HepG2 (cell line): ENCODE measurements around the gene POLR3GL. TPM values are rescaled to one million over a fixed set of nuclear protein-coding genes. Genes with fewer than 3 reads are reported as not detected.

Experiments used
- AHDC1 ChIP-seq: sonication (generic); formaldehyde crosslinking; IDR thresholded peaks from 2 replicates; pipeline ENCODE4 v1.5.1; 2020; ENCODE audit warnings: mild to moderate bottlenecking, missing genetic modification reagents, borderline replicate concordance
- ARHGAP35 ChIP-seq: sonication (generic); formaldehyde crosslinking; IDR thresholded peaks from 2 replicates; pipeline ENCODE4 v1.9.0; 2022; ENCODE audit warnings: mild to moderate bottlenecking, inconsistent platforms, moderate library complexity, missing genetic modification reagents, borderline replicate concordance
- CAMTA2 ChIP-seq: sonication (generic); formaldehyde crosslinking; IDR thresholded peaks from 2 replicates; pipeline ENCODE4 v1.4.0; 2020; ENCODE audit warnings: mild to moderate bottlenecking, missing genetic modification reagents, borderline replicate concordance
- ELF1 ChIP-seq: sonication (generic); formaldehyde crosslinking; IDR thresholded peaks from 2 replicates; pipeline ENCODE4 v1.4.0; 2020; ENCODE audit warnings: missing genetic modification reagents
- FOXA1 ChIP-seq, 2 experiments: fragments of 450-650 bp in 1 of 2; sonication (generic) in 1 of 2; formaldehyde crosslinking in 1 of 2; IDR thresholded peaks; 2 replicates each; pipeline versions ENCODE4 v1.4.0 to v1.6.1; 2016 to 2020; ENCODE audit warnings: missing genetic modification reagents in 1 of 2
- GABPB1 ChIP-seq: IDR thresholded peaks from 2 replicates; pipeline ENCODE4 v1.6.1; 2016; ENCODE audit warnings: mild to moderate bottlenecking, missing genetic modification reagents, moderate library complexity, missing compliant biosample characterization
- KDM3A ChIP-seq: IDR thresholded peaks from 2 replicates; pipeline ENCODE4 v1.6.1; 2018; ENCODE audit warnings: low read depth, missing compliant biosample characterization
- KMT2A ChIP-seq: sonication (generic); formaldehyde crosslinking; IDR thresholded peaks from 2 replicates; pipeline ENCODE4 v1.4.0; 2020; ENCODE audit warnings: missing genetic modification reagents
- PAXIP1 ChIP-seq: sonication (generic); formaldehyde crosslinking; conservative IDR thresholded peaks from 2 replicates; pipeline ENCODE4 v1.4.0; 2020; ENCODE audit warnings: mild to moderate bottlenecking, missing genetic modification reagents, moderate library complexity
- POGZ ChIP-seq: sonication (generic); formaldehyde crosslinking; IDR thresholded peaks from 2 replicates; pipeline ENCODE4 v1.4.0; 2020; ENCODE audit warnings: mild to moderate bottlenecking, missing genetic modification reagents
- POLR2AphosphoS5 ChIP-seq: IDR thresholded peaks from 2 replicates; pipeline ENCODE4 v1.6.1; 2012; ENCODE audit warnings: low read depth, low read length
- SOX6 ChIP-seq, 2 experiments: fragments of 450-650 bp in 1 of 2; sonication (generic) in 1 of 2; formaldehyde crosslinking in 1 of 2; IDR thresholded peaks; 2 replicates each; pipeline versions ENCODE4 v1.4.0 to v1.6.1; 2017 to 2020; ENCODE audit warnings: antibody characterized with exemption in 1 of 2, mild to moderate bottlenecking in 1 of 2, missing genetic modification reagents in 1 of 2
- TAF1 ChIP-seq: sonication (generic); formaldehyde crosslinking; IDR thresholded peaks from 2 replicates; pipeline ENCODE4 v1.4.0; 2020; ENCODE audit warnings: missing genetic modification reagents
- TBX3 ChIP-seq: fragments of 450-650 bp; IDR thresholded peaks from 2 replicates; pipeline ENCODE4 v1.6.1; 2017; ENCODE audit warnings: antibody characterized with exemption, mild to moderate bottlenecking, inconsistent platforms, borderline replicate concordance
- ZFP41 ChIP-seq: sonication (generic); formaldehyde crosslinking; IDR thresholded peaks from 2 replicates; pipeline ENCODE4 v1.4.0; 2020; ENCODE audit warnings: mild to moderate bottlenecking, missing genetic modification reagents, borderline replicate concordance
- ZFP90 ChIP-seq: sonication (generic); formaldehyde crosslinking; IDR thresholded peaks from 2 replicates; pipeline ENCODE4 v1.8.0; 2022; ENCODE audit warnings: missing genetic modification reagents, mild to moderate bottlenecking, inconsistent platforms, borderline replicate concordance
- ZNF275 ChIP-seq: sonication (generic); formaldehyde crosslinking; IDR thresholded peaks from 2 replicates; pipeline ENCODE4 v1.8.0; 2022; ENCODE audit warnings: missing genetic modification reagents, mild to moderate bottlenecking, inconsistent platforms, borderline replicate concordance
- polyA plus RNA-seq, 8 experiments: library from polyadenylated mRNA; depleted of rRNA in 3 of 8; stranded (reverse) in 7 of 8; unstranded in 1 of 8; fragments of >200 nt; fragmentation: Illumina TruSeq in 4 of 8; extraction: Trizol in 4 of 8; gene quantifications; 2 replicates each; pipeline versions ENCODE4 v1.2.1 to v1.2.3, GENCODE V29; 2011 to 2016; ENCODE audit warnings: low read depth in 4 of 8, missing spikeins in 1 of 8, mixed read lengths in 1 of 8; ENCODE audit not compliant: insufficient read depth in 1 of 8
- total RNA-seq, 5 experiments: library from RNA; depleted of rRNA; stranded (reverse); fragments of >200 nt; fragmentation: Illumina TruSeq; extraction: Trizol; gene quantifications; 2 replicates each; pipeline ENCODE4 v1.2.3, GENCODE V29; 2016; ENCODE audit warnings: low read depth in 1 of 5

The POLR3GL gene
- total and polyA plus RNA-seq, 2 of the 13 experiments (the other 11 are each of a cell fraction or from before 2014, with no cell fraction given) = 11.5 to 12.4 TPM

GRCh38 chr1:145964328-145965118 is at the start of gene POLR3GL, which contains the start of gene ANKRD34A (continued):
- TF ChIP-seq PAXIP1 (peak; percentile 56), ARHGAP35 (CRISPR knock-in tag) (0 out of 2 replicates have a peak, but pooled peaks have one; percentile 33), ZFP41 (CRISPR knock-in tag) (no peak), ZNF275 (CRISPR knock-in tag) (no peak), SOX6 (IDR thresholded peaks at IDR 0.05) (no peak), SOX6 (CRISPR knock-in tag; IDR thresholded peaks at IDR 0.05) (peak; percentile 58), POGZ (CRISPR knock-in tag) (peak; percentile 73), KMT2A (CRISPR knock-in tag) (0 out of 2 replicates have a peak, but pooled peaks have one; percentile 52), TBX3 (no peak), POLR2AphosphoS5 (peak; percentile 93), ELF1 (CRISPR knock-in tag) (peak; percentile 74), FOXA1 (IDR thresholded peaks at IDR 0.05) (no peak), FOXA1 (CRISPR knock-in tag; IDR thresholded peaks at IDR 0.05) (0 out of 2 replicates have a peak, but pooled peaks have one; percentile 6), CAMTA2 (no peak; the same call in 1 of the 2 replicates), KDM3A (0 out of 2 replicates have a peak, but pooled peaks have one; percentile 53), AHDC1 (CRISPR knock-in tag) (0 out of 2 replicates have a peak, but pooled peaks have one; percentile 48), GABPB1 (CRISPR knock-in tag) (peak; percentile 82), ZFP90 (CRISPR knock-in tag) (0 out of 2 replicates have a peak, but pooled peaks have one; percentile 62), TAF1 (peak; percentile 80)
